Ovary (tissue), 9 donors: ENCODE results near the gene PLCB1. TPM values are rescaled to one million over a fixed set of nuclear protein-coding genes. Genes with fewer than 3 reads are reported as not detected.

ENCODE experiments used
- DNase-seq, 5 donors: peaks; one replicate each; pipeline ENCODE4 v3.0.0-alpha.2; 2019 to 2020
- H3K27ac ChIP-seq, 2 donors: fragments of 200-600 bp; one replicate each; pipeline versions ENCODE4 v1.5.1 to v1.8.0; 2019 to 2022
- H3K27me3 ChIP-seq: fragments of 200-600 bp; one replicate; pipeline ENCODE4 v1.8.0; 2022
- H3K36me3 ChIP-seq: fragments of 200-600 bp; sonication (generic); one replicate; pipeline ENCODE4 v1.5.1; 2019
- H3K4me1 ChIP-seq: one replicate; pipeline ENCODE4 v1.8.1; 2013; ENCODE audit warnings: mild to moderate bottlenecking, moderate library complexity; ENCODE audit not compliant: insufficient read depth
- H3K4me3 ChIP-seq: fragments of 200-600 bp; sonication (generic); one replicate; pipeline ENCODE4 v1.5.1; 2017
- H3K9me3 ChIP-seq, 2 donors: fragments of 200-600 bp in 1 of 2; sonication (generic) in 1 of 2; one replicate each; pipeline versions ENCODE4 v1.5.1 to v1.8.1; 2013 to 2019; ENCODE audit warnings: mild to moderate bottlenecking in 1 of 2, moderate library complexity in 1 of 2
- CTCF ChIP-seq, 3 donors: fragments of 450-650 bp in 2 of 3; fragments of 200-600 bp in 1 of 3; IDR thresholded peaks; one replicate each; pipeline versions ENCODE4 v1.5.1 to v1.8.0; 2016 to 2022; ENCODE audit warnings: antibody characterized with exemption in 3 of 3, mild to moderate bottlenecking in 1 of 3
- EP300 ChIP-seq: sonication (generic); formaldehyde crosslinking; IDR thresholded peaks from one replicate; pipeline ENCODE4 v1.6.1; 2017; ENCODE audit warnings: antibody characterized with exemption
- POLR2A ChIP-seq: fragments of 450-650 bp; IDR thresholded peaks from one replicate; pipeline ENCODE4 v1.6.1; 2017; ENCODE audit warnings: antibody characterized with exemption, mild to moderate bottlenecking, moderate library complexity
- WGBS, 3 donors: extraction: QIAGEN DNeasy Blood & Tissue Kit in 1 of 3; methylation state at CpG; one replicate each; pipeline versions ENCODE4 v1.1.5 to v1.1.7; 2013 to 2017; 5-methylcytosine and 5-hydroxymethylcytosine counted together
- intact Hi-C, 4 donors: fragments of 100-400 bp; cut with DNase I; formaldehyde crosslinking; loops; one replicate each; pipeline versions ENCODE4 v1.11.0 to v1.15.1; 2022 to 2023
- polyA plus RNA-seq, 2 donors: library from polyadenylated mRNA; stranded (reverse); fragments of 200-250 nt in 1 of 2; fragments of 350-450 nt in 1 of 2; fragmentation: Illumina TruSeq in 1 of 2; extraction: RNeasy Lipid Tissue Mini Kit (QIAGEN cat#74804) in 1 of 2; gene quantifications; one replicate each; pipeline ENCODE4 v1.2.3, GENCODE V29; 2013 to 2014
- total RNA-seq, 7 donors: library from RNA; depleted of rRNA in 2 of 7; stranded (reverse); fragments of >200 nt in 2 of 7; fragmentation: NEBNext Ultra II Directional in 3 of 7; extraction: Animal tissue kit (Norgen Biotek cat#: 25700) in 3 of 7; gene quantifications; one replicate each; pipeline versions ENCODE4 v1.1.0 to v1.2.4, GENCODE V29; 2016 to 2023
- donor health status: DM: no; HTN: no; CAD: no; lungs with moderate emphysema.
- donor health status: DM: no; HTN: no; CAD: no.
- donor health status: Bipolar disorder and iron deficiency.
- donor health status: DM: yes; HTN: yes; CAD: no.
- donor health status: DM: no; HTN: no; CAD: no.
- donor health status: DM: yes; HTN: yes; CAD: no.

Gene PLCB1
- total and polyA plus RNA-seq, 9 donors, result 2.9 to 29.5 (median 9.0) TPM

- no peak for DNase-seq
- no peak overlapping the region for H3K27ac ChIP-seq
- 25 to 44% (median 41%) methylated on average over 3 of the region's 3 CpGs for WGBS, 3 donors
- no peaks in the 10 kb centered on the region for H3K4me1 ChIP-seq
- TF ChIP-seq CTCF (IDR thresholded peaks at IDR 0.05) (no peak), POLR2A (no peak), EP300 (no peak)
- no peaks in the 10 kb centered on the region for H3K36me3 ChIP-seq
- H3K9me3 ChIP-seq, result no peaks in the 10 kb centered on the region
- H3K27me3 ChIP-seq, result no peaks in the 10 kb centered on the region
- intact Hi-C loops, result loop anchor here in 3 of 4 donors (5.0 to 10.0 kb wide), 4 partner anchors 252 to 345 kb away; partner anchors contain the start of gene PLCB1 (in 2 of the 3)
- H3K4me3 ChIP-seq, result no peak overlapping the region
These were observed 254.9 kb downstream of the PLCB1 start for GRCh38 chr20:8386991-8387390.

GRCh38 chr20:8388141-8388540 is 256.1 kb downstream of the PLCB1 start:
- no peak for DNase-seq
- H3K4me1 ChIP-seq, result no peaks in the 10 kb centered on the region
- H3K4me3 ChIP-seq, result no peak overlapping the region
- H3K27me3 ChIP-seq, result no peaks in the 10 kb centered on the region
- H3K36me3 ChIP-seq, result no peaks in the 10 kb centered on the region
- intact Hi-C loops, result loop anchor here in 3 of 4 donors (5.0 to 10.0 kb wide), 4 partner anchors 253 to 346 kb away; partner anchors contain the start of gene PLCB1 (in 2 of the 3)
- no peak for TF ChIP-seq POLR2A
- TF ChIP-seq CTCF (IDR thresholded peaks at IDR 0.05), result no peak
- no peak for TF ChIP-seq EP300
- H3K27ac ChIP-seq, result no peak overlapping the region
- no peaks in the 10 kb centered on the region for H3K9me3 ChIP-seq
- 58 to 85% (median 80%) methylated on average over 2 of the region's 2 CpGs for WGBS, 3 donors

- Histone ChIP-seq H3K9me3 (no peaks in the 10 kb centered on the region), H3K4me3 (no peak overlapping the region), H3K4me1 (no peaks in the 10 kb centered on the region), H3K27ac (no peak overlapping the region), H3K36me3 (no peaks in the 10 kb centered on the region), H3K27me3 (no peaks in the 10 kb centered on the region)
- no peak for DNase-seq
- 93 to 100% (median 99%) methylated on average over 1 of the region's 1 CpG for WGBS, 3 donors
- intact Hi-C loops, result loop anchor here in 3 of 4 donors (5.0 to 10.0 kb wide), 4 partner anchors 254 to 346 kb away; partner anchors contain the start of gene PLCB1 (in 2 of the 3)
- no peak for TF ChIP-seq CTCF (IDR thresholded peaks at IDR 0.05)
These were observed 256.6 kb downstream of the PLCB1 start for GRCh38 chr20:8388707-8389106.

- no peak for DNase-seq
- Histone ChIP-seq H3K4me1 (no peaks in the 10 kb centered on the region), H3K36me3 (no peaks in the 10 kb centered on the region), H3K4me3 (no peak overlapping the region), H3K27ac (no peak overlapping the region), H3K9me3 (no peaks in the 10 kb centered on the region), H3K27me3 (no peaks in the 10 kb centered on the region)
- WGBS, 3 donors, result 39 to 42% (median 41%) methylated on average over 7 of the region's 7 CpGs
- no peak for TF ChIP-seq EP300
- peak in 2 of 3 donors; percentile 23 to 43 for TF ChIP-seq CTCF (IDR thresholded peaks at IDR 0.05)
- no peak for TF ChIP-seq POLR2A
- intact Hi-C loops, result loop anchor here (5.0 to 10.0 kb wide), 5 partner anchors 255 to 347 kb away; partner anchors contain the start of gene PLCB1 (in 3 of the 4)
These were observed 257.4 kb downstream of the PLCB1 start for GRCh38 chr20:8389381-8390036.
